K562 (cell line): Measurements from ENCODE around the gene ZBTB22. TPM values are rescaled to one million over a fixed set of nuclear protein-coding genes. Genes with fewer than 3 reads are reported as not detected.

ENCODE experiments used
- ATAC-seq: fragments of 200-7000 bp; cut with Tn5 transposase; 3 replicates; pipeline ENCODE4 v1.9.1; 2020; ENCODE audit warnings: moderate library complexity
- BruUV-seq: library from RNA; stranded (reverse); fragments of 400-500 nt; replicated peaks from 2 replicates; lab custom pipeline; 2021; lab: Mats Ljungman, UMichigan
- CTCF ChIA-PET: fragments of 300-600 bp; formaldehyde crosslinking; extraction: SDS; loops from one replicate; lab custom pipeline; 2021; ENCODE audit warnings: low intra/inter-chr PET ratio; lab: Yijun Ruan, JAX
- POLR2A ChIA-PET: fragments of 300-600, 350-650 bp; sonication (Branson Sonifier 250); formaldehyde crosslinking; extraction: SDS; loops from one replicate; lab custom pipeline; 2021; ENCODE audit warnings: antibody characterized with exemption, inconsistent platforms; lab: Yijun Ruan, JAX
- DNase-seq, 4 experiments: peaks; one replicate each; pipeline versions ENCODE4 v3.0.0 to v3.0.0-alpha.2; 2011 to 2018; ENCODE audit warnings: low spot score in 3 of 4, mixed read lengths in 3 of 4; ENCODE audit errors: extremely low read depth in 1 of 4
- FAIRE-seq: peaks from 2 replicates; lab custom pipeline; 2011; peaks lifted over from hg19 to GRCh38; lab: Jason Lieb, UNC
- H2AFZ ChIP-seq: 2 replicates; pipeline ENCODE4 v1.6.0; 2011; ENCODE audit warnings: low read depth, low read length, control low read depth, inconsistent platforms
- H3K27ac ChIP-seq: fragments of 200-600 bp; 3 replicates; pipeline ENCODE4 v1.8.0; 2011; ENCODE audit warnings: low read depth, mild to moderate bottlenecking, control low read depth, inconsistent platforms, low read length, moderate library complexity, mixed read lengths; ENCODE audit errors: extremely low read depth
- H3K27me3 ChIP-seq, 2 experiments: fragments of 300-600 bp in 1 of 2; 2 replicates in 1 of 2; 3 replicates in 1 of 2; pipeline versions ENCODE4 v1.6.0 to v1.8.0; 2011; ENCODE audit warnings: inconsistent platforms in 2 of 2, low read length in 2 of 2, mild to moderate bottlenecking in 1 of 2, mixed read lengths in 1 of 2, moderate library complexity in 1 of 2; ENCODE audit not compliant: control insufficient read depth in 2 of 2, insufficient read depth in 2 of 2
- H3K36me3 ChIP-seq: fragments of 300-600 bp; 3 replicates; pipeline ENCODE4 v1.8.0; 2011; ENCODE audit warnings: mild to moderate bottlenecking, low read length, inconsistent platforms; ENCODE audit not compliant: control insufficient read depth, insufficient read depth
- H3K4me1 ChIP-seq, 2 experiments: fragments of 200-600 bp in 1 of 2; replicated peaks in 1 of 2; 2 replicates in 1 of 2; 3 replicates in 1 of 2; pipeline versions ENCODE4 v1.5.1 to v1.8.0; 2011; ENCODE audit warnings: inconsistent platforms in 2 of 2, low read length in 2 of 2, mild to moderate bottlenecking in 1 of 2, mixed read lengths in 1 of 2, moderate library complexity in 1 of 2; ENCODE audit not compliant: control insufficient read depth in 2 of 2, insufficient read depth in 2 of 2
- H3K4me2 ChIP-seq: 2 replicates; pipeline ENCODE4 v1.6.1; 2011; ENCODE audit warnings: low read length, control low read depth, inconsistent platforms, mixed read lengths; ENCODE audit not compliant: insufficient read depth
- H3K4me3 ChIP-seq: fragments of 200-600 bp; sonication (generic), shearing (Covaris generic); 2 replicates; pipeline ENCODE4 v1.5.1; 2016; ENCODE audit warnings: control low read depth, inconsistent platforms
- H3K79me2 ChIP-seq: fragments of 200-600 bp; 3 replicates; pipeline ENCODE4 v1.8.0; 2011; ENCODE audit warnings: low read length, inconsistent platforms; ENCODE audit not compliant: control insufficient read depth, insufficient read depth
- H3K9ac ChIP-seq, 2 experiments: 2 replicates each; pipeline versions ENCODE4 v1.6.0 to v1.6.1; 2011; ENCODE audit warnings: low read depth in 2 of 2, low read length in 2 of 2, control low read depth in 1 of 2, inconsistent platforms in 1 of 2, mild to moderate bottlenecking in 1 of 2, mixed read lengths in 1 of 2; ENCODE audit not compliant: insufficient read depth in 1 of 2
- H3K9me1 ChIP-seq: one replicate; pipeline ENCODE4 v1.6.0; 2011; ENCODE audit warnings: inconsistent platforms, mild to moderate bottlenecking, low read length, moderate library complexity; ENCODE audit not compliant: control insufficient read depth, insufficient read depth
- H3K9me3 ChIP-seq: replicated peaks from 2 replicates; pipeline ENCODE4 v1.5.1; 2011; ENCODE audit warnings: low read depth, low read length, inconsistent platforms; ENCODE audit not compliant: control insufficient read depth, insufficient read depth
- H4K20me1 ChIP-seq: replicated peaks from 2 replicates; pipeline ENCODE4 v1.6.1; 2011; ENCODE audit warnings: low read length, inconsistent platforms, mixed read lengths; ENCODE audit not compliant: control insufficient read depth, insufficient read depth
- ATF1 ChIP-seq, 2 experiments: fragments of 450-650 bp in 1 of 2; IDR thresholded peaks; 2 replicates each; pipeline ENCODE4 v1.6.1; 2016; ENCODE audit warnings: missing compliant biosample characterization in 1 of 2, missing genetic modification characterization in 1 of 2
- C11orf30 ChIP-seq: fragments of 450-650 bp; IDR thresholded peaks from 2 replicates; pipeline ENCODE4 v1.6.1; 2016; ENCODE audit warnings: low read depth, mild to moderate bottlenecking
- CBFA2T3 ChIP-seq: fragments of 450-650 bp; IDR thresholded peaks from 2 replicates; pipeline ENCODE4 v1.6.1; 2017
- CREM ChIP-seq: IDR thresholded peaks from 2 replicates; pipeline ENCODE4 v1.6.1; 2014; ENCODE audit warnings: antibody characterized with exemption, low read depth
- DPF2 ChIP-seq: fragments of 450-650 bp; IDR thresholded peaks from 2 replicates; pipeline ENCODE4 v1.6.1; 2016
- EGR1 ChIP-seq: fragments of 450-650 bp; conservative IDR thresholded peaks from 2 replicates; pipeline ENCODE4 v1.6.1; 2017; ENCODE audit warnings: mild to moderate bottlenecking
- ESRRA ChIP-seq: fragments of 450-650 bp; IDR thresholded peaks from 2 replicates; pipeline ENCODE4 v1.6.1; 2014; ENCODE audit warnings: low read depth, mild to moderate bottlenecking, moderate library complexity, borderline replicate concordance
- KDM1A ChIP-seq, 2 experiments: fragments of 450-650 bp; IDR thresholded peaks; 2 replicates each; pipeline ENCODE4 v1.6.1; 2016; ENCODE audit warnings: mild to moderate bottlenecking in 2 of 2
- NCOA4 ChIP-seq: fragments of 450-650 bp; IDR thresholded peaks from 2 replicates; pipeline ENCODE4 v1.6.1; 2018; ENCODE audit warnings: mild to moderate bottlenecking; ENCODE audit not compliant: partially characterized antibody
- RAD21 ChIP-seq, 2 experiments: fragments of 250-450 bp in 1 of 2; fragments of 450-650 bp in 1 of 2; sonication (Bioruptor Pico) in 1 of 2; formaldehyde crosslinking in 1 of 2; IDR thresholded peaks in 1 of 2; conservative IDR thresholded peaks in 1 of 2; 2 replicates each; pipeline versions ENCODE4 v1.4.0 to v1.8.0; 2020 to 2022; ENCODE audit warnings: mild to moderate bottlenecking in 2 of 2, moderate library complexity in 1 of 2
- SP1 ChIP-seq: sonication (generic); formaldehyde crosslinking; IDR thresholded peaks from 2 replicates; pipeline ENCODE4 v1.8.1; 2022; ENCODE audit warnings: mild to moderate bottlenecking, missing genetic modification reagents
- TBP ChIP-seq: optimal IDR thresholded peaks from 2 replicates; pipeline ENCODE3; 2011; ENCODE audit warnings: low read depth, low read length, improper control_type of control experiment
- ZNF184 ChIP-seq: sonication (generic); formaldehyde crosslinking; IDR thresholded peaks from 2 replicates; pipeline ENCODE4 v1.5.0; 2020; ENCODE audit warnings: missing genetic modification reagents
- whole genome bisulfite sequencing: fragments of 100-300 bp; shearing (Covaris generic); methylation state at CpG from one replicate; pipeline ENCODE4 v1.1.6; 2016; ENCODE audit warnings: low coverage, mixed read lengths; ENCODE audit not compliant: insufficient coverage; ENCODE audit errors: missing lambda C conversion rate; 5-methylcytosine and 5-hydroxymethylcytosine counted together
- in situ Hi-C: fragments of 300-500 bp; cut with MboI; formaldehyde crosslinking; loops from 4 replicates; pipeline ENCODE4 v1.15.0; 2018; ENCODE audit warnings: inconsistent platforms, mixed read lengths
- intact Hi-C: fragments of 100-400 bp; cut with micrococcal nuclease; formaldehyde crosslinking; loops from 2 replicates; pipeline ENCODE4 v1.14.2; 2022
- polyA plus RNA-seq, 8 experiments: library from polyadenylated mRNA; depleted of rRNA in 4 of 8; stranded (reverse) in 5 of 8; unstranded in 3 of 8; fragments of >200 nt; fragmentation: Nextera tagmentation in 2 of 8; fragmentation: Illumina TruSeq in 1 of 8; extraction: Ambion mirVana in 2 of 8; extraction: Trizol in 1 of 8; gene quantifications; 2 replicates each; pipeline versions ENCODE4 v1.2.1 to v1.2.3, GENCODE V29; 2011 to 2014; ENCODE audit warnings: inconsistent platforms in 1 of 8, missing spikeins in 1 of 8
- total RNA-seq, 7 experiments: library from RNA; depleted of rRNA in 6 of 7; stranded (reverse); fragments of >200 nt in 6 of 7; fragmentation: Illumina TruSeq in 2 of 7; extraction: Trizol in 2 of 7; gene quantifications; 2 replicates each; pipeline versions ENCODE4 v1.2.1 to v1.2.3, GENCODE V29; 2011 to 2021; ENCODE audit warnings: low replicate concordance in 1 of 7
- TF ChIP-seq, protein P1 (sequence below), 2 experiments: fragments of 450-650 bp in 1 of 2; sonication (generic) in 1 of 2; formaldehyde crosslinking; conservative IDR thresholded peaks; 2 replicates each; pipeline versions ENCODE4 v1.4.0 to v1.8.1; 2020 to 2022; ENCODE audit warnings: mild to moderate bottlenecking in 1 of 2, missing genetic modification reagents in 1 of 2
- TF ChIP-seq, protein P2 (sequence below), 2 experiments: fragments of 450-650 bp in 1 of 2; sonication (generic) in 1 of 2; formaldehyde crosslinking in 1 of 2; IDR thresholded peaks in 1 of 2; conservative IDR thresholded peaks in 1 of 2; 2 replicates each; pipeline versions ENCODE4 v1.6.1 to v1.8.1; 2016 to 2023; ENCODE audit warnings: mild to moderate bottlenecking in 2 of 2, moderate library complexity in 2 of 2, inconsistent platforms in 1 of 2, missing genetic modification reagents in 1 of 2
- TF ChIP-seq, protein P3 (sequence below), 3 experiments: IDR thresholded peaks in 2 of 3; conservative IDR thresholded peaks in 1 of 3; 2 replicates each; pipeline ENCODE4 v1.5.1; 2011 to 2012; ENCODE audit warnings: low read length in 3 of 3, mild to moderate bottlenecking in 3 of 3, control low read depth in 2 of 3, improper control_type of control experiment in 1 of 3, inconsistent platforms in 1 of 3, low read depth in 1 of 3, mixed read lengths in 1 of 3, moderate library complexity in 1 of 3; ENCODE audit not compliant: insufficient read depth in 2 of 3

ZBTB22 gene
- total and polyA plus RNA-seq, 9 of the 15 experiments (the other 6 are each of a cell fraction or from before 2014, with no cell fraction given), result 0.21 to 11.9 (median 7.1) TPM

DNA sequence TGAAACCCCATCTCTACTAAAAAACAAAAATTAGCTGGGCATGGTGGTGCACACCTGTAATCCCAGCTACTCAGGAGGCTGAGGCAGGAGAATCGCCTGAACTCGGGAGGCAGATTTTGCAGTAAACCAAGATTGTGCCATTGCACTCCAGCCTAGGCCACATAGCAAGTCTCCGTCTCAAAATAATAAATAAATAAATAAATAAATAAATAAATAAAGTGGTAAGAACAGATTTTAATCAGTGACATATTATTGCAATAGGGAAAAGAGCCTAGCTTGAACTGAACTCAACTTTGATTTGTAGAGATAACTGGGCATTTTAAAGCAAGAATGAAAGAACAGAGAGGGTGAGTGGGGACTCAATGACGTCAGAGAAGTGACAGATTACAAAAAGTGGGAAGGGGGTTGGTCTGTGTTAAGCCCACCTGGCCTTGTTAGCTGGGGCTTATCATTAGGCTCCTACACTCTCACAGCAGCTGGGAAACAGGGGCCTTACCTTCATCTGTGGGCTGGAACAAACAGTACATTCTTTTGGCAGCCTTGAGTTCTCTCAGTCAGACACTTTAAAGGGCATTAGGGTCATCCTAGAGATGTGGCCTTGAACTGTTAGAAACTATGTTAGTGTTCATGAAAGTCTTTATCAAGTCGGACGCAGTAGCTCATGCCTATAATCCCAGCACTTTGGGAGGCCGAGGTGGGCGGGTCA, 49.6 kb upstream of the ZBTB22 start:
- Histone ChIP-seq H3K9me1 (no peaks in the 10 kb centered on the region), H3K79me2 (no peaks in the 10 kb centered on the region), H3K4me2 (no peak overlapping the region; the same call in 1 of the 2 replicates), H3K27me3 (no peaks in the 10 kb centered on the region), H3K4me1 (peaks cover 22 to 27% of the 10 kb centered on the region in 2 experiments), H3K36me3 (no peaks in the 10 kb centered on the region), H3K9ac (no peak overlapping the region), H3K4me3 (no peak overlapping the region), H3K27ac (peak overlapping the region; percentile 55; the same call in 2 of the 3 replicates), H4K20me1 (no peaks in the 10 kb centered on the region), H2AFZ (peak overlapping the region; percentile 71), H3K9me3 (no peaks in the 10 kb centered on the region)
- CTCF ChIA-PET, result interaction anchor here (0.6 kb wide), 1 partner anchor 15 kb away, joined by 4 read pairs; no protein-coding TSS in a partner anchor
- BruUV-seq, result no TSS peak
- DNase-seq (peak in 1 of 4 experiments; percentile 58), ATAC-seq (no peak), FAIRE-seq (peak; percentile 68)
- POLR2A ChIA-PET, result interaction anchor here (0.6 to 1.4 kb wide), 4 partner anchors 12 to 117 kb away, joined by 3 to 4 read pairs (median 4); a partner anchor contains a TSS
- intact Hi-C loops, result no loop called here
- 35% methylated on average over 8 of the region's 8 CpGs for WGBS
- in situ Hi-C loops, result no loop called here
- peak; percentile 86 for TF ChIP-seq ESRRA
- TF ChIP-seq TBP, result peak; percentile 90
- TF ChIP-seq ATF1 (CRISPR knock-in tag; IDR thresholded peaks at IDR 0.05), result no peak
- TF ChIP-seq ATF1 (tag; IDR thresholded peaks at IDR 0.05), result peak; percentile 70
- no peak; the same call in 1 of the 2 replicates for TF ChIP-seq CREM
- peak; percentile 42; the same call in 1 of the 2 replicates for TF ChIP-seq DPF2
- TF ChIP-seq C11orf30, result no peak
- peak; percentile 29; the same call in 1 of the 2 replicates for TF ChIP-seq EGR1
- TF ChIP-seq RAD21 (CRISPR knock-in tag; conservative IDR thresholded peaks at IDR 0.05 in 1 of 2, IDR thresholded peaks at IDR 0.05 in 1 of 2), result no peak
- TF ChIP-seq KDM1A (IDR thresholded peaks at IDR 0.05), result peak in 1 of 2 experiments; percentile 41; a peak in 2 of 4 replicates
- TF ChIP-seq, protein P1, sequence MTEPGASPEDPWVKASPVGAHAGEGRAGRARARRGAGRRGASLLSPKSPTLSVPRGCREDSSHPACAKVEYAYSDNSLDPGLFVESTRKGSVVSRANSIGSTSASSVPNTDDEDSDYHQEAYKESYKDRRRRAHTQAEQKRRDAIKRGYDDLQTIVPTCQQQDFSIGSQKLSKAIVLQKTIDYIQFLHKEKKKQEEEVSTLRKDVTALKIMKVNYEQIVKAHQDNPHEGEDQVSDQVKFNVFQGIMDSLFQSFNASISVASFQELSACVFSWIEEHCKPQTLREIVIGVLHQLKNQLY (CRISPR knock-in tag; conservative IDR thresholded peaks at IDR 0.05), result 0 out of 4 replicates have a peak, but pooled peaks of 1 of the 2 experiments have one; percentile 41
- TF ChIP-seq SP1 (CRISPR knock-in tag), result 0 out of 2 replicates have a peak, but pooled peaks have one; percentile 21
- TF ChIP-seq ZNF184 (CRISPR knock-in tag), result no peak
- TF ChIP-seq NCOA4, result no peak
- TF ChIP-seq, protein P2, sequence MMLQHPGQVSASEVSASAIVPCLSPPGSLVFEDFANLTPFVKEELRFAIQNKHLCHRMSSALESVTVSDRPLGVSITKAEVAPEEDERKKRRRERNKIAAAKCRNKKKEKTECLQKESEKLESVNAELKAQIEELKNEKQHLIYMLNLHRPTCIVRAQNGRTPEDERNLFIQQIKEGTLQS (IDR thresholded peaks at IDR 0.05), result peak; percentile 64
- TF ChIP-seq, protein P2 (CRISPR knock-in tag; conservative IDR thresholded peaks at IDR 0.05), result no peak
- TF ChIP-seq, protein P3, sequence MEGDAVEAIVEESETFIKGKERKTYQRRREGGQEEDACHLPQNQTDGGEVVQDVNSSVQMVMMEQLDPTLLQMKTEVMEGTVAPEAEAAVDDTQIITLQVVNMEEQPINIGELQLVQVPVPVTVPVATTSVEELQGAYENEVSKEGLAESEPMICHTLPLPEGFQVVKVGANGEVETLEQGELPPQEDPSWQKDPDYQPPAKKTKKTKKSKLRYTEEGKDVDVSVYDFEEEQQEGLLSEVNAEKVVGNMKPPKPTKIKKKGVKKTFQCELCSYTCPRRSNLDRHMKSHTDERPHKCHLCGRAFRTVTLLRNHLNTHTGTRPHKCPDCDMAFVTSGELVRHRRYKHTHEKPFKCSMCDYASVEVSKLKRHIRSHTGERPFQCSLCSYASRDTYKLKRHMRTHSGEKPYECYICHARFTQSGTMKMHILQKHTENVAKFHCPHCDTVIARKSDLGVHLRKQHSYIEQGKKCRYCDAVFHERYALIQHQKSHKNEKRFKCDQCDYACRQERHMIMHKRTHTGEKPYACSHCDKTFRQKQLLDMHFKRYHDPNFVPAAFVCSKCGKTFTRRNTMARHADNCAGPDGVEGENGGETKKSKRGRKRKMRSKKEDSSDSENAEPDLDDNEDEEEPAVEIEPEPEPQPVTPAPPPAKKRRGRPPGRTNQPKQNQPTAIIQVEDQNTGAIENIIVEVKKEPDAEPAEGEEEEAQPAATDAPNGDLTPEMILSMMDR (IDR thresholded peaks at IDR 0.05 in 2 of 3, conservative IDR thresholded peaks at IDR 0.05 in 1 of 3; ENCODE audit: insufficient read depth in 2 of 3, low read depth in 1 of 3, low read length in 3 of 3), result no peak
- peak; percentile 39 for TF ChIP-seq CBFA2T3
